MM.1S (cell line): ENCODE results near the gene RRAGD.

Experiments used
- CTCF ChIP-seq: fragments of 300-600 bp; sonication (generic); IDR thresholded peaks from 2 replicates; pipeline ENCODE4 v1.5.1; 2016; ENCODE audit warnings: antibody characterized with exemption, low read length, mixed read lengths
- EZH2 ChIP-seq: fragments of 300-600 bp; sonication (generic); optimal IDR thresholded peaks from 2 replicates; pipeline ENCODE3; 2017; ENCODE audit warnings: low read depth, mild to moderate bottlenecking, antibody characterized with exemption, low read length, mixed read lengths
- EZH2phosphoT487 ChIP-seq: fragments of 300-600 bp; sonication (generic); IDR thresholded peaks from 2 replicates; pipeline ENCODE4 v1.6.1; 2018; ENCODE audit warnings: antibody characterized with exemption, low read length

DNA sequence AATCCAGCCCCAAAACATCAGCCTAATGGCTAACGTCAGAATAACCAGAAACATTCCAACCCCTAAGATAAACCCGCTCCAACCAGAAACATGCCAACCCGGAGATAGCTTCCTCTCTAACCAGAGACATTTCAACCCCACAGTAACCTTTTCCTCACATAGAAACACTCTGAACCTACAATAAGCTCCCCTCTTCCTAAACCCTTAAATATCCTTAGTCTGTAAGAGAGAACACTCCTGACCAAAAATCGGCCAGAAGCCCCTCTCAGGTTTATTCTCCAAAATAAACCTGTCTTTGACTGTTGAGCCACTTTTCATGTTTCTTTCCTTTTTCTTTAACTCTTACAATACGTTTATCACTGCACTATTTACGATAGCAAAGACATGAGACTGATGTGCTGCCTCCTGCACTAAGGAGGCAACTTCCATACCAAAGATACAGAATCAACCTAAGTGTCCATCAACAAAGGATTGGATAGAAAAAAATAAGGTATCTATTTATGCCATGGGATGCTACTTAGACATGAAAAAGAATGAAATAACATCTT lies 92.0 kb downstream of the RRAGD start:
- no peak for TF ChIP-seq CTCF
- TF ChIP-seq EZH2, result no peak
- no peak for TF ChIP-seq EZH2phosphoT487
